SK-N-MC (cell line): Measurements from ENCODE around the gene MAPKBP1.

Source experiments
- DNase-seq: peaks from one replicate; pipeline ENCODE4 v3.0.0-alpha.2; 2011; ENCODE audit warnings: low read depth, low spot score
- H3K27ac ChIP-seq: fragments of 200-600 bp; sonication (generic); 2 replicates; pipeline ENCODE4 v1.5.1; 2016; ENCODE audit warnings: mixed run types
- H3K36me3 ChIP-seq: fragments of 200-600 bp; sonication (generic); 2 replicates; pipeline ENCODE4 v1.6.1; 2017; ENCODE audit warnings: antibody characterized with exemption, low read length, mixed read lengths; ENCODE audit not compliant: insufficient read depth
- H3K4me3 ChIP-seq: fragments of 200-600 bp; sonication (generic); 2 replicates; pipeline ENCODE4 v1.5.1; 2016
- H3K9ac ChIP-seq: fragments of 200-600 bp; sonication (generic); 2 replicates; pipeline ENCODE4 v1.8.0; 2017; ENCODE audit warnings: mixed run types, mixed read lengths; ENCODE audit not compliant: insufficient read length
- H3K9me3 ChIP-seq: fragments of 200-600 bp; sonication (generic); 2 replicates; pipeline ENCODE4 v1.6.1; 2017; ENCODE audit warnings: low read depth, mild to moderate bottlenecking, antibody characterized with exemption, low read length, moderate library complexity, mixed read lengths
- EZH2 ChIP-seq: fragments of 200-600 bp; sonication (generic); IDR thresholded peaks from one replicate; pipeline ENCODE4 v1.6.1; 2017; ENCODE audit warnings: antibody characterized with exemption
- FOXP2 ChIP-seq: optimal IDR thresholded peaks from 2 replicates; pipeline ENCODE3; 2011; ENCODE audit warnings: mild to moderate bottlenecking, moderate library complexity; ENCODE audit not compliant: insufficient read depth; ENCODE audit errors: extremely low read length, control extremely low read depth
- POLR2AphosphoS5 ChIP-seq: IDR thresholded peaks from 2 replicates; pipeline ENCODE4 v1.6.1; 2012; ENCODE audit warnings: mild to moderate bottlenecking, low read depth, low read length, borderline replicate concordance

The MAPKBP1 gene

GRCh38 chr15:41797201-41797944 lies 23.1 kb downstream of the MAPKBP1 start:
- Histone ChIP-seq H3K9me3 (no peaks in the 10 kb centered on the region), H3K9ac (peak overlapping the region; percentile 53), H3K4me3 (peak overlapping the region; percentile 77), H3K36me3 (no peaks in the 10 kb centered on the region), H3K27ac (peak overlapping the region; percentile 99; the same call in 1 of the 2 replicates)
- no peak for TF ChIP-seq POLR2AphosphoS5
- no peak for DNase-seq

DNA sequence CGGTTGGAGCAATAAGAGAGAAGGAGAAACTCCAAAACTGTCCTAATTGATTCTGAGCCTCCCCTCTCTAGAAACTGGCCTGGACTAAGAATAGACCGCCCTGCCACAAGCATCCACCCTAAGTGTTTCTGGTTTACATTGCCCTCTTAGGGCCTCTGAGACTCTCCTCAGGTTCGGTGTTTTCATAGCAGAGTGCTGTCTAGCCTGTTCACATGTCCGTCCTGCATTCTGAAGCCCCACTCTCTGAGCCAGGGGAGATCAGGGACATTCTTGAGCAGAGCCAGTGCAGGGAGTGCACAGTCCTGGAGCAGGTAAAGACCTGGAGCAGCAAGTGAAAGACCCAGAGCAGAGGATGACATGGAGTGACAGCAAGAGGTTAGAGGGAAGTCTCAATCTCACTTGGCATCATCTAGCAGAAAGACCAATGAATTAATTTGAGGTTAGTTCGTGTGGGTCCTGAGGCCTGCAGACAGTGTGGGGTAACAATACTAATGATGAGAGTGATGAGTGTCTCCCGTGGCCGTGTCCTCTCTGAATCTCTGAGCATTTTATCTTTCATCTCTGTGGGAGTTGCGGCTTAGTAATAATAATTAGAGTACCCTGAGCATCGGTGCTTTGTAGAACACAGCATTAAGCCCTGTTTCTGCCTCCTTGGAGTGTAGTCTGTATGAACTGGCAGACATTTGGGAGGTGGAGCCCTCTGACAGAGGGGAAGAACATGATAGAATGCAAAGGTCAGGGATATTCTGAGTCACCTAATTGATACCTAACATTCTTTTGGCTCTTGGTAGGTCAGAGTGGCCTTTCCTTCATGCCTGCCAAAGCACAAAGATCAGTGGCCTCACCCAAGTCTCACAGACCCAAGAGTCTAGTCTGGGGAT lies 24.6 kb downstream of the MAPKBP1 start:
- Histone ChIP-seq H3K9ac (no peak overlapping the region), H3K27ac (no peak overlapping the region), H3K9me3 (no peaks in the 10 kb centered on the region), H3K4me3 (no peak overlapping the region), H3K36me3 (no peaks in the 10 kb centered on the region)
- no peak for TF ChIP-seq POLR2AphosphoS5
- TF ChIP-seq FOXP2 = no peak
- no peak for TF ChIP-seq EZH2
- no peak for DNase-seq

DNA sequence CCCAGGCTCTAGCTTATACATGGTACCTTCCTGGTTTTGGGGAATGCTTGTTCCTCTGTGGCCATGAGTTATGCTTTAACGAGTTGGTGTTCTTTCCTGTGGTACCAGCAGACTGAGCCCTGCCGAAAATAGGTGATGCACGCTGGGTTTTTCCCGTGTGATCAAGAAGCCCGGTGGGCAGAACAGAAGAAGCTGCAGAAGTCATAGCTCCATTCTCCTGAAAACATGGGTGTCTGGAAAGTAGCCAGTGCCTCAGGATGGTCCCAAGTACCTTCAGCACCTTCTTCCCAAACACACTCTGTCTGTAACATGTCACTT lies 25.2 kb downstream of the MAPKBP1 start:
- Histone ChIP-seq H3K9ac (no peak overlapping the region), H3K36me3 (no peaks in the 10 kb centered on the region), H3K9me3 (no peaks in the 10 kb centered on the region), H3K27ac (no peak overlapping the region), H3K4me3 (no peak overlapping the region)
- TF ChIP-seq EZH2 = no peak
- no peak for TF ChIP-seq POLR2AphosphoS5
- no peak for TF ChIP-seq FOXP2
- no peak for DNase-seq

GRCh38 chr15:41801185-41801584 lies 26.9 kb downstream of the MAPKBP1 start:
- TF ChIP-seq EZH2 (no peak), FOXP2 (no peak)
- Histone ChIP-seq H3K9me3 (no peaks in the 10 kb centered on the region), H3K27ac (no peak overlapping the region), H3K4me3 (no peak overlapping the region), H3K36me3 (no peaks in the 10 kb centered on the region), H3K9ac (no peak overlapping the region)
- no peak for DNase-seq

DNA sequence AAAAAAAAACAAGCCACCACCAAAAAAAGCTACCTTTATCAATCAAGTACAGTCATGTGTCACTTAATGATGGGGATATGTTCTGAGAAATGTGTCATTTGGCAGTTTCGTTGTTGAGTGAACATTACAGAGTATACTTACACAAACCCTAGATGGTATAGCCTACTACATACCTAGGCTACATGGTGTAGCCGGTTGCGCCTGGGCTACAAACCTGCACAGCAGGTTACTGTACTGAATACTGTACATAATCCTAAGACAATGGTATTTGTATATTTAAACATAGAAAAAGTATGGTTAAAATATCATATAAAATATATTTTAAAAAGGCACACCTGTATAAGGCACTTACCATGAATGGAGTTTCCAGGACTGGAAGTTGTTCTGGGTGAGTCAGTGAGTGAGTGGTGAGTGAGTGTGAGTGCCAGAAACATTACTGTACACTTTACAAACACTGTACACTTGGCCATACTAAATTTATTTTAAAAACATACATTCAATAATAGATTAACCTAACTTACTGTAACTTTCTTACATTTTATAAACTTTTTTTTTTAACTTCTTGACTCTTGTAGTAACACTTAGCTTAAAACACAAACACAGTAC lies 27.7 kb downstream of the MAPKBP1 start:
- Histone ChIP-seq H3K9me3 (no peaks in the 10 kb centered on the region), H3K36me3 (no peaks in the 10 kb centered on the region), H3K4me3 (no peak overlapping the region), H3K27ac (no peak overlapping the region), H3K9ac (no peak overlapping the region)
- no peak for TF ChIP-seq EZH2
- no peak for TF ChIP-seq FOXP2
- TF ChIP-seq POLR2AphosphoS5 = no peak
- DNase-seq = no peak

- H3K4me3 ChIP-seq = no peak overlapping the region
- DNase-seq = no peak
- no peaks in the 10 kb centered on the region for H3K9me3 ChIP-seq
- H3K9ac ChIP-seq = no peak overlapping the region
- TF ChIP-seq FOXP2 = no peak
- no peak for TF ChIP-seq POLR2AphosphoS5
- TF ChIP-seq EZH2 = no peak
- no peaks in the 10 kb centered on the region for H3K36me3 ChIP-seq
- no peak overlapping the region for H3K27ac ChIP-seq
These were observed 30.1 kb downstream of the MAPKBP1 start for GRCh38 chr15:41804361-41804760.

DNA sequence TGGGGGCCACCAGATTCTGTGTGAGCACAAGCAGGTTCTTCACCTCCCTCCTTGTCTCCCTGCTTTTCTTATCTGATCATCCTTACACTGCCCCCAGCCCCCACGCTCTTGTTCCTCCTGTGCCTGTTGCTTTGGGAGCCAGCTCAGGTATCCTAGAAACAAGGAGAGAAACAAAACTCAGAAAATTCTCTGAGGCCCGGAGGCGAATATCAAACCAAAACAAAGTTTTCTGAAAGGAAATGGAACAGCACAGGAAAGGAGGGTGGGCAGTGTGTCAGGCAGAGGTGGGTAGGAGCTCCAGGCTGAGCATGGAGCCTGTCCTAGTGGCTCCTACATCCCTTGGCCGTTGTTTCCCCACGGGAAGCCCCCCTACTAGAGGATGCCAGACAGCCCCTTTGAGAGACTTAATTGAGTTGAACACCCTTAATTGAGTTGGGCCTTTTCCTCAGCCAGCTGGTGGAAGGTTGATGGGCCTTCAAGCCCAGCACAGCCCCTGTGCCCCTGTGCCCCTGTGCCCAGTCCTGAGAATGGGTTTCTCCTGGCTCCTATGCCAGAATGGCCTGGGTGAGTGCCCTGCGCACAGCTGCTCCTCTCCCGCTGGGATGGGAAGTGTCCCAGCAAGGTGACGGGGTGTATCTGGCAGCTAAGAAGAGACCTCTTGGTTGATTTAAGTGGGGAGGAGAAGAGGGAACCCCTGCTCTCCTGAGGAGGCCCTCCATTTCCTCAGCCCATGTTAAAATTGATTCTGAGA lies 30.8 kb downstream of the MAPKBP1 start:
- no peak overlapping the region for H3K4me3 ChIP-seq
- TF ChIP-seq FOXP2 (no peak), EZH2 (no peak), POLR2AphosphoS5 (no peak)
- H3K9ac ChIP-seq = no peak overlapping the region
- no peaks in the 10 kb centered on the region for H3K36me3 ChIP-seq
- H3K27ac ChIP-seq = no peak overlapping the region
- no peak for DNase-seq
- H3K9me3 ChIP-seq = no peaks in the 10 kb centered on the region

- no peak overlapping the region for H3K27ac ChIP-seq
- no peak for TF ChIP-seq POLR2AphosphoS5
- TF ChIP-seq FOXP2 = no peak
- TF ChIP-seq EZH2 = no peak
These were observed 31.4 kb downstream of the MAPKBP1 start for GRCh38 chr15:41805711-41806110.

More at GRCh38 chr15:41805711-41806110, 31.4 kb downstream of the MAPKBP1 start:
- DNase-seq = no peak
- no peak overlapping the region for H3K9ac ChIP-seq
- H3K9me3 ChIP-seq = no peaks in the 10 kb centered on the region
- no peaks in the 10 kb centered on the region for H3K36me3 ChIP-seq
- no peak overlapping the region for H3K4me3 ChIP-seq
